HG03442 (cell line): ENCODE results near the gene AJUBA.
"Not testable (repeated sequence)": the region's sequence is repeated elsewhere in the genome, so short reads cannot be mapped to it uniquely, and the experiment has no call there.

ENCODE experiments used
- ATAC-seq: cut with Tn5 transposase; IDR thresholded peaks from one replicate; pipeline ENCODE4 v1.9.1; 2021; ENCODE audit warnings: mild to moderate bottlenecking, moderate library complexity; ENCODE audit not compliant: unreplicated experiment

Gene AJUBA

DNA sequence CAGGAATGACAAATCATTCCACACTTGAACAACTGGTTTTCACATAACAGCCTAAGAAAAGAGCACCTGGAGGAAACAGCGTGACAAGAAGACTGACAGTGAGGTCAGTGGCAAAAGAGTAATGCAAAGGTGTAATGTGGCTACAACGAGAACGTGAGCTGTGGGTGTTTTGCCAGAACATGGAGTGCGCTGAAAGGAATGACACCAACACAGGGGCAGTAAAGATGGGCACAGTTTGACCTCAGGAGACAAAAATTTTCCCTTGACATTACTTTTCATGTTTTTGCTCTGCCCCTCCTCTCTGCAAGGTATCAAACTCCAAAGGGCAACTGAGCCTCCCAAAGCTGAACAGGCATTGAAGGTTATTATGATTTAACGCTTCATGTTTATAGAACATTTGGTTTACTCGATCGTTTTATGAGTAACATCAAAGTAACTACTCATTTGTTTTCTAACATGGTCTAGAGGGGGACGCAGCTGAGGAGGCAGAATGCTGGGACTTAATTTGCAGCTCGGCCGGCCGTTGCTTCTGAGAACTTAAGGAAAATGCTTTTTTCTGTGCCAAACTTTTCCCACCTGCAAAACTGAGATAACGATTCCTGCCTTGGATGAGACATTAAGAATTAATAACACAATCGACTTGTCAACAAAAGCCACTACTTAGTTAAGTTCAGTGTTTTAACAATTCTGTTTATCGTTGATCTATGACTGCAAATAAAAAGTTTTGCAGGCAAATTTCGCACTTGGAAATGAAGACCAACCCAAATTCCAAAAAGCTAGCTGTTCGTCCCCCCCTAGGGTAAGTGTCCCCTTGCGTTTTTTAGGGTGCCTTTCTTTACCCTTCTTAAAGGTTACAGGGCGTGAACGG lies 26.4 kb downstream of the AJUBA start:
- ATAC-seq: no peak

DNA sequence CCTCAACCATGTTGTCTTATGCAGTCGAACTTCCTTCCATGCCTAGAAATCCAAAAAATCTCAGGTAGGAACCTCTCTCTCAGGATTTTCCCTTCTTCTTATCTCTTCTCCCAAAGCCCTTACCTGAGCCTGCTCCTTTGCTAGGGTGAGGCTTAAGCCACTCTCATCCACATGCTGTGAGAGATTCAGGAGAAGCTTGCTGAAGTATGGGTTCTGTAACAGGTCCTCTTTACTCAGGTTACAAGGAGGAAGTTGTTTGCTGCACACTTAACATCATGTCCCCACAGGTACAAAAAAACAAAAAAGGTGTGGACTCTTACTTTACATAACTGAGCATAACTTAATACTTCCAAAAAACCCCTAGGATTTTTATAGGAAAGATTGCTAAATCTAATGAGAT lies 29.9 kb downstream of the AJUBA start:
- no peak for ATAC-seq

DNA sequence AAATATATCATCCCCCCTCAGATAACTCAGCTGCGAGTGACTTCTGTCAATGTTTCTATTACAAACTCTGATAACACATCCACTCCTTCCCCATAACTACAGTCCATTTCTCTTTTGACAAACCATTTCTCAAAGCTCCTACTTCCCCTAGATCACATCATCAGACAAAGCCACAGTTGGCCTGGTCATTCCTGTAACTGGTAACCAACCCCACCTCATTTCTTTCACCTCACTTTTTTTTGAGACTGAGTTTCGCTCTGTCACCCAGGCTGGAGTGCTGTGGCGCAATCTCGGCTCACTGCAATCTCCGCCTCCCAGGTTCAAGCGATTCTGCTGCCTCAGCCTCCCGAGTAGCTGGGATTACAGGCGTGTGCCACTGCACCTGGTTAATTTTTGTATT lies 30.6 kb downstream of the AJUBA start:
- not testable (repeated sequence) for ATAC-seq

DNA sequence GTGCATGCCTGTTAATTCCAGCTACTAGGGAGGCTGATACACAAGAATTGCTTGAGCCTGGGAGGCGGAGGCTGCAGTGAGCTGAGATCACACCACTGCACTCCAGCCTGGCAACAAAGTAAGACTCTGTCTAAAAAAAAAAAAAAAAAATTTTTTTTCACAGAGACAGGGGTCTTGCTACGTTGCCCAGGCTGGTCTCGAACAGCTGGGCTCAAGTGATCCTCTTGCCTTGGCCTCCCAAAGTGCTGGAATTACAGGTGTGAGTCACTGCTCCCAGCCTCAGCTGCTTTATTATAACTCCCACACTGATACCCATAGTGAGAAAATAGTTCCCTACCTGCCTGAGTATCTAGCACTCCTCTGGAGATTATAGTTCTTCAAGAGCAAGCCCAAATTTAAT lies 36.7 kb downstream of the AJUBA start:
- ATAC-seq: no peak

DNA sequence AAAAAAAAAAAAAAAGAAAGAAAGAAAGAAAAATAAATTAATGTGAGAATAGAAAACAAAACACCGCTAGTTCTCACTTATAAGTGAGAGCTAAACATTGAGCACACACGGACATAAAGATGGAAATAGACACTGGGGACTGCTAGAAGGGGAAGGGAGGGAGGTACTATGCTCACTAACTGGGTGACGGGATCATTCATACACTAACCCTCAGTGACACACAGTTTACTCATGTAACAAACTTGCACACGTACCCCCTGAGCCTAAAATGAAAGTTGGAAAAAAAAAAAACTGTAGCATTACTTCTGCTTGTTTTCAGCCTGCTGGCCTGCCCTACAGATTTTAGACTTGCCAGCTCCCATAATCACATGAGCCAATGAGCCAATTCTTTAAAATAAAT lies 42.7 kb downstream of the AJUBA start:
- no peak for ATAC-seq

DNA sequence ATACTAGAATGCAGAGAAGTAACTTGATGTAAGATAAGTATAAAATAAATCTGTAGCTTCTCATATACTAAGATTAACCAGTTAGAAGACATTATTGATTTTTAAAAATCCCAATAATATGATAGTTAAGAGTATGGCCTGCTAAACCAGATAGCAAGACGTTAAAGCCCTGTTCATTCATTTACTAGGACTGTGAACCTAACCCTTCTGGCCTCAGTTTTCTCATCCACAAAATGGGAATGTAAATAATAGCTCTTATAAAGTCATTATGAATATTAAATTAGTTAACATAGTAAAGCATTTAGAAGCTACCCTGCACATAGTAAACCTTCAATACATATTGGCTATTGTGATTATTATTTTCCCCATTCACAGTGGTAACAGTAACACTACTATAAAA lies 47.2 kb downstream of the AJUBA start:
- ATAC-seq: no peak

DNA sequence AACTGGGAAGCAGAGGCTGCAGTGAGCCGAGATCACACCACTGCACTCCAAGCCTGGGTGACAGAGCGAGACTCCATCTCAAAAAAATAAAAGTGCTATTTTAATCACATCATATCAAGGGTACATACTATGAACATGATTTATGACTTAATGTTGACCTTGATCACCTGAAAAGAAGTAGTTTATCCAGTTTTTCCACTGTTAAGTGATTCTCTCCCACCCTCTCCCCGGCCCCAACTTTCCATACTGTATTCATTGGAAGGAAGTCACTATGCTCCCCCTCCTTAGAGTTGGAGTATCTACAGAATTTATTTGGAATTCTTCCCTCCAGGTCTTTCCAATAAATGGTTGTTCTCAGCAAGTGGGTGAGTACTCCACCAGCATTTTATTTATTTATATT lies 50.2 kb downstream of the AJUBA start:
- no peak for ATAC-seq

DNA sequence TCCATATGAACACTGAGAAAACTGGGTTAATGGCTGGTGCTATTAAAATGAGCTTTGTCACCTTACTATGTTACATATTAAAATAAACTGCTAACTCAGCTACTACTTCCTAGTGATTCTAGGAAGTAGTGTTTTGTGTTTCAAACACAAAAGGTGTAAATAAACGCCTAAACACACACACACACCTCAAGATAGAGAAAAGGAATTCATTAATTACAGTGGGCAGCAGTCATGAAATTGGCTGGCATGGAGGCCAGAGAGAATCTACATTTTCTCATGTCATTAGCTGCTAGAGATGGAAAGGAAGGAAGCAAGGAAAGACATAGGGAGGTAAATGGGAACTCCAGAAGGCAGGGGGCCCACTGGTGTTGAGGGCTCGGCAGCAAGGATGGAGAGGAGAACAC lies 52.4 kb downstream of the AJUBA start:
- no peak for ATAC-seq

DNA sequence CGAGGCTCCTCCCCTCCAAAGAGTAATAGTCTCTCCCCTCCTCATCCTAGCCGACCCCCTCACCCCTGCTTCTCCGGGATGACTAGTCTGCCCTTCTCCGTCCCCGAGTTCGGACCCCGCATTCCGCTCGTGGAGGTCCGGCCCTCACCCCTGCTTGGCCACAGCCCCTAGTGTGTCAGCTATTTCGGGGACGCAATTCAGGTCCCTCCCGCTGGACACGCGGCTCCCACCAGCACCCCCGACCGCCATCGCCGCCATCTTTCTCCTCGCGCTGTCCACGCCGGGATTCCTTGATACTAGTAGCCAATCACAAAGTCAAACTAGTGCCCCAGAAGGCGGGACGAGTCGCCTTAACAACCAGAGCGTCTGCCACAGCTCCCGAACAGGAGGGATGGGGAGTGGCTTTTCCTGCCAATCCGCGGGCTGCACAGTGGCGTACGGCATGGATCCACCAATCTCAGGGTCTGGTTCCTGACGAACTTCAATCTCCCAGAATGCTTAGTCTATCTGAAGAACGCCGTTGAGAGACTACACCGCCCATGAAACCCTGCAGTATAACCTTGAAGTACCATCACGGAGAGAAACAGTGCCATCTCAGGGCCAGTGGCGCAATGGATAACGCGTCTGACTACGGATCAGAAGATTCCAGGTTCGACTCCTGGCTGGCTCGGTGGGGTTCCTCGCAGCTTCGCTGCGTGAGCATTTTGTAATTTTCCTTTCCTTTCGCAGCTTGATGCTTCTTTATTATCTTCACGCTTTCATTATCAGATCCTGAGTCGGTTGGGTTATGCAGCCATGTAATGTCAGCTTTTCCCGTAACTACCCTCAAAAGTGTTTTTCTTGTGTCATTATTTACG lies 53.0 kb downstream of the AJUBA start, which contains the start of gene PRMT5:
Gene PRMT5, minus strand, starts transcription at position 273 of the 857 bp plus-strand sequence. Its CDS starts 15 bp downstream, at position 258.
- peak; percentile 93 for ATAC-seq

DNA sequence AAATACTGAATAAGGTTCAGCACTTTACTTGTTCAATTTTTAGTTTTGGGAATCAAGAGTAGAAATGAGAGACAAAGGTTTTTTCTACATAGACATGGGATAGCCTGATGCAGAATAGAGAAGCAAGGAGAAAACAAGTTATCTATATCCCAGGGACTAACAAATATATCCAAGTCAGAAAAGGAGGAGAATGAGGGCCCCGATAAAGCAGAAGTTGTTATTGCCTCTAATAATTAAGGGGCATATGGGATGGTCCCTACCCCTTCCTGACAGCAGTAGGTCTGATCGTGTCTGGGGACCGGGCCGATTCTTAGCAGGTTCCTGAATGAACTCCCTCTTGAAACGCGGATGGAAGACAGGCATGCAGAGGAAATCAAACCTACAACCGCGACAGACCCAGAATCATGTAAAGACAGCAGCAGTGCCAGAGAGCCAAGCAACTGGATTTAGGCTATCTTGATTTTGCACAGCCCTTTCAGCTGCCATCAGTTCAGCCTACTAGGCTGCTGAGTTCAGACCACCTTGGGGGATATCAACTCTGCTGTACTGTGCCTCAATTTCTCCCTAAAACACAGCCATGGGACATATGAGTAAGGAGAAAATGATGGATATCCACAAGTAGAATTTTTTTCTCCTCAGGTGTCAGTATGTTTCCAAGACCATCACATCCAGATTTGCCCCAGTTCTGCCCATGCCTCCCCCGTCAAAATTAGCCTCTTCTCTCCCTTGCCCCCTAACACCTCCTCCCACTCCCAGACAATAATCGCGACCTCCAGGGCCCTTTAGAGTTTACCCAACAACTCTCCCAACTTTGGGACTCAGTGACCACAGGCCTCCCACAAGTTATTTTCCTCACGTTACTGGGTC lies 53.9 kb downstream of the AJUBA start:
- ATAC-seq: no peak

DNA sequence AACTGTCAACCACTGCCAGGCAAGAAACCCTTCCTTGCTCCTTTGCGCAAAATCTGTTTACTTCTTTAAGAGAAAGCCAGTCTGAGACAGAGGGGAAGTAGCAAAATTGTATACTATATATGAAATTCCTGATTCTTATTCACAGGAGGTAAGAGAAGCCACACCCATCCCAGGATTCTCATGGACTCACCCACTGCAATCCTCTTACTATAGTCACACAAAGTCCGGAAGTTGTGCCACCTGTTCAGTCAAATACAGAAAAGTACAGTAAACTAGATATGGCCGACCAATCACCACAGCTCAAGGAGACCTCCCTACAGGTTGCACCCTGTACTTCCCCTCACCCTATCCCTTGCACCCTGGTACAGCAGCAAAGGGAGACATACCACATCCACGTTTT lies 56.0 kb downstream of the AJUBA start:
- no peak for ATAC-seq

DNA sequence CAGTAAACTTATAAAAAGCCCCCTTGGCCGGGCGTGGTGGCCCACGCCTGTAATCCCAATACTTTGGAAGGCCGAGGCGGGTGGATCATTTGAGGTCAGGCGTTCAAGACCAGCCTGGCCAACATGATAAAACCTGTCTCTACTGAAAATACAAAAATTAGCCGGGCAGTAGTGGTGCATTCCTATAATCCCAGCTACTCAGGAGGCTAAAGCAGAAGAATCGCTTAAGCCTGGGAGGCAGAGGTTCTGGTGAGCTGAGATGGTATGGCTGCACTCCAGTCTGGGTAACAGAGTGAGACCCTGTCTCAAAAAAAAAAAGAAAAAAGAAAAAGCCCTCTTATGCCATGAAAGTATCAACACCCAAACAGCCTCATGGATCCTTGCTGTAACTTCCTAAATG lies 56.8 kb downstream of the AJUBA start:
- ATAC-seq: no peak

DNA sequence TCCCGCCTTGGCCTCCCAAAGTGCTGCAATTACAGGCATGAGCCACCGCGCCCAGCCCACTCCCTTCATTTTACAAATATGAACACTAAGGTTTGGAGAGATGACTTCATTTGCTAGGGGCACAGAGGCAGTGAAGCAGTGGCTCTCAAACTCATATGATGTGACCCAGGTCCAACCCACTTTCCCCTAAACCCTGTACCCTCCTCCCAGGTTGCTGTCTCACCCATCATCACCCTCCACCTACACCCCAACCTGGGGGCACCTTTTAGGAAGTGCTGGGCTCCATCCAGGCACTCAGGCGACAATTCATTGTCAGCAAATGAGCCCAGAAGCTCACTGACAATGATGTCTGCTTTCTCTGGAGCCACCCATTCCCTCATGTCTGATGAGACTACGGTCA lies 58.6 kb downstream of the AJUBA start:
- ATAC-seq: no peak

DNA sequence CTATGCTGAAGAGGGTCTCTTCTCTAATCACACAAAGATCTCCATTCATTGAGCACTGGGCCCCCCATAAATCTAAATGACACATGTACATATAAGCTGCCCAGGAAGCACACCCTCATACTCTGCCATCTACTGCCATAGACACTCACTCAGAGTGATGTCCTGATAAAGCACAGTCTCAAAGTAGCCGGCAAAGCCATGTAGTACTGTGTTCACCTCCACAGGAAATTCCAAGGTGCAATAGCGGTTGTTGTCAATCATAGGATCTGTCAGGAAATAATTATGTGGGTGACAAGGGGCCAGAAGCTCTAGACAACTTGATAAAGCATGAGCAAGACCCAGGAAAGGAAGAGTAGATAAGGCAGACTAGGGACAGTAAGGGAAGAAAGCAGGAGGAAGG lies 60.1 kb downstream of the AJUBA start:
- no peak for ATAC-seq
